Measurements from ENCODE around the gene EIF2S2.

EIF2S2 gene

GRCh38 chr20:34088305-34089174, 23.5 kb downstream of the EIF2S2 start:
- no peak for FAIRE-seq

GRCh38 chr20:34085544-34086040, 26.5 kb downstream of the EIF2S2 start:
- no peak for FAIRE-seq

- FAIRE-seq = no peak
Observed at GRCh38 chr20:34084227-34084923, 27.7 kb downstream of the EIF2S2 start.

GRCh38 chr20:34083781-34084180, 28.3 kb downstream of the EIF2S2 start:
- FAIRE-seq = no peak

- FAIRE-seq = no peak
Observed at GRCh38 chr20:34083137-34083536, 28.9 kb downstream of the EIF2S2 start.

- FAIRE-seq = no peak
Observed at GRCh38 chr20:34082232-34082887, 29.7 kb downstream of the EIF2S2 start.

- FAIRE-seq = no peak
Observed at GRCh38 chr20:34079818-34080217, 32.2 kb downstream of the EIF2S2 start.

GRCh38 chr20:34078540-34078939, 33.5 kb downstream of the EIF2S2 start:
- no peak for FAIRE-seq

- FAIRE-seq = no peak
Observed at GRCh38 chr20:34076952-34077351, 35.1 kb downstream of the EIF2S2 start.

GRCh38 chr20:34075647-34076046, 36.4 kb downstream of the EIF2S2 start:
- FAIRE-seq = no peak

GRCh38 chr20:34074101-34074760, 37.8 kb downstream of the EIF2S2 start:
- no peak for FAIRE-seq

GRCh38 chr20:34072778-34073177, 39.3 kb downstream of the EIF2S2 start:
- FAIRE-seq = no peak

- no peak for FAIRE-seq
Observed at GRCh38 chr20:34072076-34072475, 40.0 kb downstream of the EIF2S2 start.

GRCh38 chr20:34070859-34071258, 41.2 kb downstream of the EIF2S2 start:
- no peak for FAIRE-seq

- FAIRE-seq = no peak
Observed at GRCh38 chr20:34070079-34070439, 42.0 kb downstream of the EIF2S2 start.

GRCh38 chr20:34069341-34070078, 42.5 kb downstream of the EIF2S2 start:
- FAIRE-seq = peak; percentile 79

- no peak for FAIRE-seq
Observed at GRCh38 chr20:34068001-34068400, 44.0 kb downstream of the EIF2S2 start.

- FAIRE-seq = no peak
Observed at GRCh38 chr20:34066476-34067090, 45.5 kb downstream of the EIF2S2 start.

- FAIRE-seq = no peak
Observed at GRCh38 chr20:34065260-34065659, 46.8 kb downstream of the EIF2S2 start.

GRCh38 chr20:34064286-34064685, 47.8 kb downstream of the EIF2S2 start:
- no peak for FAIRE-seq
